GM19463 (cell line): ENCODE data around the gene CACNG8.
"Not testable (repeated sequence)": the region's sequence is repeated elsewhere in the genome, so short reads cannot be mapped to it uniquely, and the experiment has no call there.

Source experiments
- ATAC-seq: cut with Tn5 transposase; IDR thresholded peaks from one replicate; pipeline ENCODE4 v1.9.1; 2021; ENCODE audit warnings: mild to moderate bottlenecking, moderate library complexity; ENCODE audit not compliant: unreplicated experiment

The CACNG8 gene

GRCh38 chr19:53962887-53963431 is at the start of gene CACNG8:
Gene CACNG8, plus strand, starts transcription at chr19:53962937.
- no peak for ATAC-seq

- ATAC-seq: no peak
These were observed 47.7 kb upstream of the CACNG8 start for GRCh38 chr19:53915000-53915399.

GRCh38 chr19:53916004-53916403 is 46.7 kb upstream of the CACNG8 start:
- ATAC-seq: no peak

- ATAC-seq: no peak
These were observed 45.4 kb upstream of the CACNG8 start for GRCh38 chr19:53917356-53917755.

- ATAC-seq: no peak
These were observed 35.0 kb upstream of the CACNG8 start for GRCh38 chr19:53927739-53928138.

GRCh38 chr19:53936029-53936428 is 26.7 kb upstream of the CACNG8 start:
- ATAC-seq: no peak

- ATAC-seq: no peak
These were observed 20.5 kb upstream of the CACNG8 start for GRCh38 chr19:53942001-53942786.

- no peak for ATAC-seq
These were observed 18.3 kb upstream of the CACNG8 start for GRCh38 chr19:53944416-53944815.

- no peak for ATAC-seq
These were observed 17.8 kb upstream of the CACNG8 start for GRCh38 chr19:53944933-53945332.

- no peak for ATAC-seq
These were observed 17.3 kb upstream of the CACNG8 start for GRCh38 chr19:53945441-53945840.

- ATAC-seq: no peak
These were observed 16.7 kb upstream of the CACNG8 start for GRCh38 chr19:53945998-53946397.

- ATAC-seq: no peak
These were observed 15.1 kb upstream of the CACNG8 start for GRCh38 chr19:53947624-53948023.

- not testable (repeated sequence) for ATAC-seq
These were observed 14.1 kb upstream of the CACNG8 start for GRCh38 chr19:53948611-53949010.

GRCh38 chr19:53951436-53951835 is 11.3 kb upstream of the CACNG8 start:
- no peak for ATAC-seq

- ATAC-seq: no peak
These were observed 10.8 kb upstream of the CACNG8 start for GRCh38 chr19:53951947-53952346.

GRCh38 chr19:53953383-53953782 is 9.4 kb upstream of the CACNG8 start:
- no peak for ATAC-seq

- no peak for ATAC-seq
These were observed 5.1 kb upstream of the CACNG8 start for GRCh38 chr19:53957448-53958167.

- ATAC-seq: no peak
These were observed 4.6 kb upstream of the CACNG8 start for GRCh38 chr19:53958168-53958571.

GRCh38 chr19:53958823-53959757 is 3.6 kb upstream of the CACNG8 start:
- ATAC-seq: no peak

GRCh38 chr19:53960187-53960586 is 2.5 kb upstream of the CACNG8 start:
- no peak for ATAC-seq

- no peak for ATAC-seq
These were observed 1.9 kb upstream of the CACNG8 start for GRCh38 chr19:53960886-53961285.
